Measurements from ENCODE around the gene STRN3. TPM values are rescaled to one million over a fixed set of nuclear protein-coding genes. Genes with fewer than 3 reads are reported as not detected.

STRN3 gene
- total RNA-seq, 1 donor from 2014 or later: 23.1 TPM

DNA sequence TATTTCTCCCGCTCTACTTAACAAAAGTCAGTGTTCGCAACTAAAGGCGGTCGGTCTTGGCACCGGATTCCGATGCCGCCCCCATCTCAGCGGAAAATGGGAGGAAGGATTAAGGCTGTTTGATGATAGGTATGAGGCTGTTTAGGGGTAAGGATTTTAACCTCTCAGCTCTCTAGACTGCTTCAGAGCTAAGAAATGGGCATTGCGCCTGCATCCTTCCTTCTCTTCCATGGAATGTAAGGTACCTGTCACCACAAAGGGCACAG lies 150.5 kb downstream of the STRN3 start:
- intact Hi-C loops (cut with micrococcal nuclease): no loop called here

DNA sequence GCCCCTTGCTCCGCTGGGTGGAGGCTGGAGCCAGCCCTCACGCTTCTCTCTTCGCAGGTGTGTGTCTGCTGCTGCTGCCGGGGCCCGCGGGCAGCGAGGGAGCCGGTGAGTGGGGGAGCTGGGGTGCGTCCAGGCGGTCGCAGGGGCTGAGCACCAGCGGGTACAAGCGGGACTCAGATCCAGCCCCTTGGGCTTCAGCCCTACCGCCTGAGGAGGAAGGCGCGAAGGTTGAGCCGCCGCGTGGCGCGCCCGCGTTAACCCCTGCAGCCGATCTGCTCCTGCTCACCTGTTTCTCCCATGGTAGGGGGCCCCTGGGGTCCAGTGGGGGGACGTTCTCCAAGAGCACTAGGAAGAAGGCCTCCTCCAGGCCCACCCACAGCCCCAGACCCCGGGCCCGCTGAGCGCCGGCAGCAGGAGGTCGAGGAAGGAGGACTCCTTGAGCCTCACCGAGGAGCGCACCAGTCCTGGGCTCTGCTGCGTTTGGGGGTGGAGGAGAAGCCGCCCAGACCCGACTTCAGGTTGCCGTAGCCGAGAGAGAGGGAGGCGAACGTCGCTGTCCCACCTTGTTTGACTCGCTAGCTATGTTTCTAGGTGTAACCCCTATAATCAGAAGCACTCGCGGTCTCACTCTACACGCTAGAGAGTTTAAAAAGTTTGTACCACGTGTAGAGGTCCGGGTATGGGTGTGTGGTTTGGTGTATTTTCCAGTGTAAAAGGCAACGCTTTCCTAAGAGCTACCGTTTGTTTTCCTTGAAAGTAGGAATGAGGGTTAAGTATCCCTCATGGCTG lies 151.0 kb downstream of the STRN3 start:
- intact Hi-C loops (cut with micrococcal nuclease): no loop called here

DNA sequence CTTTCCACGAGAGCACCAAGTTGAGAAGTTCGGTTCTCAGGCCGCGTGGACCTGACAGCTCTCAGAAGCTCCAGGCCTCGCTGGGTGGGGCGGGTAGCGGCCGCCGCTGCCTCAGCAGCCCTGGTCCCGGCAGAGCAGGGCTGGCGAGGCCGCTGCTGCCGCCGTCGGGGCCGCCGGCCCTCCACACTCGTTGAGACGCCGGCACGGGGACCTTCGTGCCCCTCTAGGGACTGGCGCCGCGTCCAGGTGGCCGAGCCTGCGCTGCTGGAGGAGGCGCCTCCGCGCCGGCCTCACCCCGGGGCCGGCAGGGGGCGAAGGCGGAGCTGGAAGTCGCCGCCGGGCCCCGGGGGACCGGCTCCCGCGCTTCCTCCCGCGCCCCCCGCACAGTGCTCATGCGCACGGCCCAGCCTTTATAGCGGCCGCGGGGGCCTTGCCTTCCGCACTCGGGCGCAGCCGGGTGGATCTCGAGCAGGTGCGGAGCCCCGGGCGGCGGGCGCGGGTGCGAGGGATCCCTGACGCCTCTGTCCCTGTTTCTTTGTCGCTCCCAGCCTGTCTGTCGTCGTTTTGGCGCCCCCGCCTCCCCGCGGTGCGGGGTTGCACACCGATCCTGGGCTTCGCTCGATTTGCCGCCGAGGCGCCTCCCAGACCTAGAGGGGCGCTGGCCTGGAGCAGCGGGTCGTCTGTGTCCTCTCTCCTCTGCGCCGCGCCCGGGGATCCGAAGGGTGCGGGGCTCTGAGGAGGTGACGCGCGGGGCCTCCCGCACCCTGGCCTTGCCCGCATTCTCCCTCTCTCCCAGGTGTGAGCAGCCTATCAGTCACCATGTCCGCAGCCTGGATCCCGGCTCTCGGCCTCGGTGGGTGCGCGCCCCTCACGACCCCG lies 151.8 kb downstream of the STRN3 start, which contains the start of gene COCH:
Gene COCH (plus strand): TSS at position 440 of the 879 bp plus-strand sequence. CDS start 380 bp downstream, at position 820.
- intact Hi-C loops (cut with micrococcal nuclease): no loop called here

DNA sequence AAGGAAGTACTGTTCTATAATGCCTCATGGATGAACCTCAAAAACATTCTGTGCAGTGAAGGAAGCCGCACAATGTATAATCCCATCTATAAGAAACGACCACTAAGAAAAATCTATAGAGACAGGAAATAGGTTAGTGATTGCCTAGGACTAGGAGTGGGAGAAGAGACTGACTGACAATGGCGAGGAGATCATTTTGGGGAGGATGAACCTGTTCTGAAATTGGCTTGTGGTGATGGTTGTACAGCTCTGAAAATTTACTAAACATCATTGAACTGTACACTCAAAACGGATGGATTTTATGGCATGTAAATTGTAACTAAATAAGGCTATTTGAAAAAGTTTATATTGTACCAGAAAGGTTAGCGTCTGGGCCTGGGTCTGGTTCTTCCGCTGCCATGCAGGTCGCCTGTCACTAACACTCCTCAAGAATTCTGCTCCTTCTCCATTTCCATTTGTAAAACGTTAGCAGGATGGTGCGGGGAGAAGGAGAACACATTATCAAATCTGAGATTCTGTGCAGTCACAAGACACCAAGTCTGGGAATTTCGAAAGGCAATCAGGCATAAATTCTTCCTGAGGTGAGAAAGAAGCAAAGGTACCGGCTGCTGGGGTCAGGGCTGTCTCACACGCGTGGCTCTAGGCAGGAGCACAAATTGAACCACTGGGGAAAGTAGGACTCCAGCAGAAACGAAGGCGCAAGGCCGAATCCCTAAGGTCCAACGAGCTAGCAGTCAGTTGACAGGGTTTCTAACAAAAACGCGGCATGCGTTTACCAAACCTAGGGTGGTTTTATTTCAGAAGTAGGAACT lies 152.7 kb downstream of the STRN3 start:
- intact Hi-C loops (cut with micrococcal nuclease): no loop called here

DNA sequence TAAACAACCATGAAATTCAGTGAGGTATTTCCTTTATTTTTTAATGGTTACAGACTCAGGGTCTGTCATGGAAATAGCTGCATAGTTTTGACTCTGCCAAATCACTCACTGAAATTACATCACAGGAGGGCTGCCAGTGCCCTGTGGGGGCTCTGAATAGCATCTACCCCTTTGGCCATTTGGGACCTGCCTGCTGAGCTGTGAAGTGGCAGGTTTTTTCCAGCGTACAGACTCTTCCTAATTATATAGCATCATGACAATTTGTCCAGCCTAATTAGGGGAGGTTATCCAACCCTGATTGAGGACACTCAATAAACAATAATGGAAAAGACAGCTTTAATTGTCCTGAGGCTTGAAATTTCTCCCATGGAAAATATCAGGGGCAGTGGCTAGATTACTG lies 153.6 kb downstream of the STRN3 start:
- intact Hi-C loops (cut with micrococcal nuclease): no loop called here

DNA sequence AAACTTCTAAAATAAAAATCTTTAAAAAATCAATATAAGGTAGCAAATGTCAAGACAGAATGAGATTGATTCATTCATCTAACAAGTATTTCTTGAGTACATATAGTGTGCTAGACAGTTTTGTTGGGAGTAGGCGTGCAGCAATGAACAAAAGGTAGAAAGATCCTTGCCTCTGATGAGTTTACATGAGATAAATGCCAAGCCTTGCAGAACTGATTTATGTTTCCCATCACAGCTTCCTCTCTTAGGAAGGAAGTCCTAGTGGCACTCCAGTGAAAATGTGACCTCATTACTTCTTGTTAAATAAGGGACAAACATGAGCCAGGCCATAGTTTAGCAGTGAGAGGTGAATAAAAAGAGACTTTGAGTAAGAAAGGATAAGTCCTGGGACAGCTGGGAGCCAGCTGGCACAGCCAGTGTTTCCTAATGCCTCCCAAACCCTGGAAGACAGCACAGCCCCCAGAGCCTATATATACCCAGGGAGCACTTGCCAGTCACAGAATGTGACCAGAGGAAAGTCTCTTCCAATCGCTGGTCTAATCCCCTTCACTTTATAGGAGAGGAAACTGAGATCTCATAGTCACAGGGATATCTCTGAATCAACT lies 156.5 kb downstream of the STRN3 start:
- intact Hi-C loops (cut with micrococcal nuclease): no loop called here

DNA sequence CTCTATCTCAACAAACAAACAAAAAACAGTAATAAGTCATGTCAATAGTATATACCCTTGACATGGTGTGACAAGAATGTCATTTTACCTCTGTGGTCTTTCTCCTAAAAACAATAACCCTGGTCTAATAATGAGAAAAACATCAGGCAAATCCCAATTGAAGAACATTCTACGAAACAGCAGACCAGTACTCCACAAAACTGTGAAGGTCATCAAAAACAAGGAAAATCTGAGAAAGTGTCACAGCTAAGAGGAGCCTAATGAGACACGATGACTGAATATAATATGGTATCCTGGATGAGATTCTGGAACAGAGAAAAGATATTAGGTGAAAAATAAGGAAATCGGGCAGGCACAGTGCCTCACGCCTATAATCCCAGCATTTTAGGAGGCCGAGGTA lies 157.4 kb downstream of the STRN3 start:
- intact Hi-C loops (cut with micrococcal nuclease): no loop called here

DNA sequence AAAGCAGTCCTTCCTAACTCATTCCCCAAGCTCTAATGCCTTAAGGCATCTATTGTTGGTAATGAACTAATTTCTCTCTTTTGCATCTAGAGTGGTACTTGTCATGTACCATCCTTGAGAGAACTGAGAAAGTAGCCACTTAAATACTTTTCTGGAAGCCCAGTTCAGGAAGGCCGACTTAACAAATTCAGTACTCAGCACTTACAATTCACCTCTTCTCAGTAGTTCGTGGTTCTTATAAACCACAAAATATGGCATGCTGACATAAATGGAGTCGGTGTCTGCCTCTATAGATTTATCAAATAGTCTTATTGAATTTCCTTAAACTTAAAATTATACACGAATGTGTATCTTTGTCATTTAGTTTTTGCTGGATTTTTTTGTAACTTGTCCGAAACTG lies 161.2 kb downstream of the STRN3 start:
- intact Hi-C loops (cut with micrococcal nuclease): no loop called here

DNA sequence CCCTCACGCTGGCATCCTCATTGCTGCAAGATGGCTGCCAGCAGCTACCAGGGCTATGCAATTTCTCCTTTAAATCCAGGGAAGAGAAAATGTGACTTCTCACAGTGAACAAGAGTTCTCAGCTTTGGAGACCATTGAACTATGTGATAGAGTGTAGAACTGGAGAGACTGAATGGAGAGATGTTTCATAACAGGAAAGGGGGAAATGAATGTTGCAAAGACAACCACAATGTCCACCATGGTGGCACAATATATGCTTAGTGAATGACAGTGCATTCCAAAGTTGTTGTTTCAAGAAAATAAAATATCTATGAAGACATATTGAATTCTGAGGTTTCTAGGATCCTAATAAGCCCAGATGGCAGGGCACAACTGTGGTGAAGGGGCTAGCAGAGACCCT lies 165.0 kb downstream of the STRN3 start:
- intact Hi-C loops (cut with micrococcal nuclease): no loop called here

DNA sequence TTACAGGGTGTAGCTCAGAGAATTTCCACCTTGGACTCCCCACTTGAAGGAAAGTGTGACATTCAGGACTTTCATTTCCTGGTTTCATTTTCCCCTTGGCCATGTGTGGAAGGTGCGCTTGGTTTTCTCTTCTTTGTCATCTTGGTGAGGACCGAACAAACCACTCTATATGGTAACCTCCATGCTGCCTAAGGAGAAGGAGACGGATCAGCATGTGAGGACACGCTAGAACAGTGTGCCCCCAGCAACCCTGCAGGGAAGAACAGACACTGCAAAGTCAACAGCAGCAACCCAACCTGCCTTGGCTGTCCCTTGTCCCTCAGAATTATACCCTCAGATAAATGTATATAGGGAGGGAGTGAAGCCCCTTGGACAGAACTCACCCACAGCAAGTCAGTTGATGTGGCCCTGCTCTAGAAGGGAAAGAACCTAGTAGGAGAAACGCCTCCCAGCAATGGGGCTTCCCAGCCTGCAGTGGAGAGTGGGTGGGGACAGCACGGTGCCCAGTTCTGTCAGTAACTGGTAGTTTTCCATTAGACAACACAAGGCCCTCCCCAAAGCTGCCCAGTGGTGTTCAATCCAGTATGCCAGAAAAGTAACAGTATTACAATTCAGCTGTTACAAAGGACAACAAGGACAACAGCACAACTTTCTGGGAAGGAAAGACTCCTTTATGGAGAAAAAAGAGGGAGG lies 170.7 kb downstream of the STRN3 start:
- intact Hi-C loops (cut with micrococcal nuclease): no loop called here

DNA sequence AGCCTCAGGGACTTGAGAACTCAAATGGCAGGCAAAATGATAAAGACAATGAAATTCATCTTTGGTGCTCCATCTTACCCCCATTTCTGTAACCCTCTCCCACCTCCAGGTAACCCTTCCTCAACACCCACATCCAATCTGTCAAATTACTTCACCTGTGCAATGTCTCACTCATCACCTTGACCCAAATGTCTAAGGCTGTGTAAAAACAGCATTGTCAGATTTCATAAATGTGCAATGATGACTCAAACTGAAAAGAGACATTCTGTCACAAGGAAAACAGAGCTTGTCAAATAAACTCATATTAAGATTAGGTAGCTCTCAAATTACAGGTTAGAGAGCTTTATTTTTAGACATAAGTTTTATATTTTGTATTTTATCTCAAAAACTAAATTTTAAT lies 171.7 kb downstream of the STRN3 start:
- intact Hi-C loops (cut with micrococcal nuclease): no loop called here

DNA sequence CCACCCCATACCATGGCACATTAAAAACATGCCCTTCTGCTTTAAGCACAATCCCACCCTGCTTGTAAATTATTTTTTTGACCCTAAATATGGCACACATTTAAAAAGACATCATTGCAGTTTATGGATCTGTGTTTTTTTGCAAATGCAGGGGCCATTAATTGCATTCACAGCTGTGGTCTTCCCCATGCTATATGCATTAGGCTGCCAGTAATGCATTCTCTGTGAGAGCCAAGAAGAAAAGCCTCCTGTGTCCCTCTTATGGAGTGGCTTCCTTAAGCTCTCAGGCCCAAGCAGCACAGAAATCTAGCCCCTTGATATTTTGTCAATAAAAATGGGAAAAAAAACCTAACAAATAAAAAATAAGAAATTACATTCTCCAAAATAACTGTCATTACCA lies 172.2 kb downstream of the STRN3 start:
- intact Hi-C loops (cut with micrococcal nuclease): no loop called here

DNA sequence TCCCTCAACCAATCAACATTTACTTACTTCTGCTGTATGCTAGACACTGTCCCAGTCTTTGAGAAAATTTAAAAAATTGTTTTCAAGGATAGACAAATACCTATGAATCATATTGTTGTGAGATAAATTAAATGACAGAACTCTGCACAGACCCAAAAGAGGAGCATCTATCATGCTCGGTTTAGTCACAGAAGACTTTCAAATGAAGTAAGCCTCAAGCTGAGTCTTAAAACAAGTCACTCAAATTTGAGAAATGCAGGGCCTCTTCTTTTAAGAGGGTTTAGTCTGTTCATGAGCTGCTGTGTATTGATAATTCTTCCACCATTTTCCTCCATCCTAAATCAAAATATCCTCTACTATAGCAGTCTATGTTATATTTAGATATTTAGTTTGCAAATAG lies 176.2 kb downstream of the STRN3 start:
- intact Hi-C loops (cut with micrococcal nuclease): no loop called here

DNA sequence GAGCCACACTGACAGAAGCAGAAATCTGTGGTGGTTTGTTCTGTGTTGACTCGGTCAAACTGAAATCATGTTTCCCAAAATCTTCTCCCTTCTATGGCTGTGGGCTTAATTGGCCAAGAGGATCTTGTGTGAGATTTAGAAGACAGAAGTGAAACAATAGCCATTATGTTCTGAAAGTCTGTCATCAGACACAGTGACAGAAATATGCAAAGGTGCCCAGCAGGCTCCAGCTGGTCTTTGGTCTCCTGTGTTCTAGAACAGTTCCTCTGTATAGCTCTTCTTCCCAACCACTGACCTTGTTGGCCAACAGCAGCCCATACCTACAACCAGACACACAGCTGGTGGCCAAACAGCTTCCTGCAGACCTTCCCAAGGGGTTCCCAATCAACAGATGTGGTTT lies 176.8 kb downstream of the STRN3 start:
- intact Hi-C loops (cut with micrococcal nuclease): no loop called here

DNA sequence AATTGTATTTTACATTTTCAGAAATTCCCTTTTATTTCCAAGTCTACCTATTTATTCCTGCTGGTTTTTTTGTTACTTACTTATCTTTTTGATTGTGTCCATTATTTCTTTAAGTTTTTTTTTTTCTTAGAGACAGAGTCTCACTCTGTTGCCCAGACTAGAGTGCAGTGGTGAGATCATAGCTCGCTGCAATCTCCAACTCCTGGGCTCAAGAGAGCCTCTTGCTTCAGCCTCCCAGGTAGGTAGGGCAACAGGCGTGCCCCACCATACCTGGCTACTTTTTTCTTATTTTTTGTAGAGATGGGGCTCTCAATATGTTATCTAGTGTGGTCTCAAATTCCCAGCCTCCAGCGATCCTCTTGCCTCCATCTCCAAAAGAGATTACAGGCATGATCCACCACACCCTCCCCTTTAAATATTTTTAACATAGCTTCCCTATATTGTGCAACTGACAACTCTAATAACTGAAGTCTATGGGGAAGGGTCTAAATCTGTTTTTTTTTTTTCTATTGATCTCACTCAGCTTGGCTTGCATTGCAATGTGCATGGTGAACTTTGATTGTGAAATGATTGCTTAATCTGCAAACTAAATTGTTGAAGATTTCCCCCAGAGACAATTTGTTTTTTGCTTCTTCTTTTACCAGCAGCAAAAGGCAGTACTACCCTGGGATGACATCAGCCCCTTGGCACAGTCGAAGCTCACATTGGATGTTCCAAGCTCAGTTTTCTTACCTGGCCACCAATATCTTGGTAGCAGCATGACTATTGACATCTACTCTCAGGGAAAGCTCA lies 177.5 kb downstream of the STRN3 start:
- intact Hi-C loops (cut with micrococcal nuclease): no loop called here

Other genes starting within 250 kb of the STRN3 start
- 0.80 and 1.3 TPM in 2 replicates for gene COCH, start 151.8 kb downstream of the STRN3 start, total RNA-seq
- gene AP4S1, start 730 bp downstream of the STRN3 start, total RNA-seq: 6.7 and 8.3 TPM in 2 replicates
- 94.1 and 107 TPM in 2 replicates for gene HECTD1, start 181.4 kb upstream of the STRN3 start, total RNA-seq

Measured in T-helper 2 cell treated with Interferon-gamma antibody and Interleukin-4, amounts not matched to agents 100 ng/mL and 5 ng/mL, for 36 hours (primary cell).